Immature natural killer cell (primary cell): ENCODE results near the gene TAP1. TPM values are rescaled to one million over a fixed set of nuclear protein-coding genes. Genes with fewer than 3 reads are reported as not detected.
A peak's percentile ranks its signal among the peaks of the same experiment; 100 is the strongest.

Source experiments
- DNase-seq, 3 donors: peaks; one replicate each; pipeline ENCODE4 v3.0.0; 2022; ENCODE audit warnings: mixed read lengths in 1 of 3
- H3K27ac Mint-ChIP-seq, 6 donors: one replicate each; pipeline ENCODE4 v1.8.0; 2020; ENCODE audit warnings: mixed read lengths in 6 of 6, mild to moderate bottlenecking in 5 of 6, inconsistent platforms in 4 of 6, moderate library complexity in 3 of 6
- H3K27me3 Mint-ChIP-seq, 3 donors: one replicate each; pipeline ENCODE4 v1.8.0; 2020 to 2021; ENCODE audit warnings: low read depth in 3 of 3, mild to moderate bottlenecking in 3 of 3, mixed read lengths in 3 of 3, moderate library complexity in 3 of 3, inconsistent platforms in 1 of 3
- H3K36me3 Mint-ChIP-seq, 3 donors: one replicate each; pipeline ENCODE4 v1.8.0; 2020; ENCODE audit warnings: mixed read lengths in 3 of 3, inconsistent platforms in 2 of 3, mild to moderate bottlenecking in 2 of 3
- H3K4me1 Mint-ChIP-seq, 2 donors: one replicate each; pipeline ENCODE4 v1.8.0; 2020; ENCODE audit warnings: inconsistent platforms in 2 of 2, mild to moderate bottlenecking in 2 of 2, mixed read lengths in 2 of 2, moderate library complexity in 1 of 2
- H3K4me3 Mint-ChIP-seq, 5 donors: one replicate each; pipeline ENCODE4 v1.8.0; 2020; ENCODE audit warnings: mild to moderate bottlenecking in 5 of 5, mixed read lengths in 5 of 5, inconsistent platforms in 3 of 5, moderate library complexity in 3 of 5
- H3K9me3 Mint-ChIP-seq, 6 donors: one replicate each; pipeline ENCODE4 v1.8.0; 2020; ENCODE audit warnings: mild to moderate bottlenecking in 6 of 6, mixed read lengths in 6 of 6, inconsistent platforms in 4 of 6, moderate library complexity in 3 of 6
- polyA plus RNA-seq, 3 donors: library from polyadenylated mRNA; unstranded; fragments of 300-500 nt; fragmentation: Illumina TruSeq; gene quantifications; one replicate each; pipeline ENCODE4 v1.2.3, GENCODE V29; 2021

Gene TAP1
- polyA plus RNA-seq, 3 donors from 2014 or later: 310 to 465 (median 439) TPM

- Mint-ChIP-seq H3K4me3 (peak overlapping the region; percentile 93 to 100 (median 96)), H3K27ac (peak overlapping the region; percentile 99 to 100 (median 100)), H3K4me1 (peaks cover 82 to 90% of the 10 kb centered on the region in 2 donors), H3K27me3 (peaks cover 14 to 24% (median 21%) of the 10 kb centered on the region in 3 donors), H3K9me3 (no peaks in the 10 kb centered on the region), H3K36me3 (peaks cover 29 to 64% (median 50%) of the 10 kb centered on the region in 3 donors)
- DNase-seq: no peak
These were observed 10.8 kb downstream of the TAP1 start for GRCh38 chr6:32842690-32843089.

DNA sequence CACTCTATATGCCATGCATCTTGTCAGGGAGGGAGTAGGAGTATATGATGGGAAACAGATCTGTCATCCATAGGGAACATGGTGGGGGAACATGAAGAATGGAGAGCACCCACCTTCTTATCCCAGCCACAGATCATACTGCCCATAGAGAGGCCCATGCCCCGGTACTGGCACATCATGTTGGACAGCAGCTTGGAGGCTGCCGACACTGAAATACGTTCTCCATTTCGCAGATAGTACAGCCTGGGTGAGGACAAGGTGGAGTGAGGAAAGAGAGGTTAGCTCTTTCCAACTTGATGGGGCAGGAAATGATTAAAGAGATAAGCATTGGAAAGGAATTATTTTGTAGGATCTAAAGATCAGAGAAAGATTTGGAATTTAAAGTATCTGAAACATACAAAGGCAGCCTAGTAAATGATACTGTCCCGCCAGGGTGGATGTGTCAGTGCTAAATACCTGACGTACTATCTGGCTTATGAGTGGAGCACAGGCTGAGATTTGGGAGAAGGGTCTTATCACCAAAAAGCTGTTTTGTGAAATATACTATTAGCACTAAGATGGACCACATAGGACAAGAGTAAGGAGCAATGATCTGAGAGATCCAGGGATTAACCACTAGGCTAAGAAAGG lies 11.4 kb downstream of the TAP1 start:
- peaks cover 82 to 90% of the 10 kb centered on the region in 2 donors for H3K4me1 Mint-ChIP-seq
- H3K4me3 Mint-ChIP-seq: peak overlapping the region; percentile 93 to 100 (median 96)
- peak overlapping the region; percentile 87 to 100 (median 100) for H3K27ac Mint-ChIP-seq
- no peaks in the 10 kb centered on the region for H3K9me3 Mint-ChIP-seq
- H3K36me3 Mint-ChIP-seq: peaks cover 24 to 61% (median 45%) of the 10 kb centered on the region in 3 donors
- peaks cover 14 to 25% (median 21%) of the 10 kb centered on the region in 3 donors for H3K27me3 Mint-ChIP-seq
- no peak for DNase-seq

- Mint-ChIP-seq H3K9me3 (no peaks in the 10 kb centered on the region), H3K36me3 (peaks cover 26 to 56% (median 47%) of the 10 kb centered on the region in 3 donors), H3K4me1 (peaks cover 81 to 90% of the 10 kb centered on the region in 2 donors), H3K27ac (peak overlapping the region; percentile 93 to 100 (median 99)), H3K27me3 (peaks cover 14 to 25% (median 21%) of the 10 kb centered on the region in 3 donors), H3K4me3 (peak overlapping the region; percentile 16 to 96 (median 30))
- no peak for DNase-seq
These were observed 12.8 kb downstream of the TAP1 start for GRCh38 chr6:32840604-32841246.

GRCh38 chr6:32839356-32839755 lies 14.1 kb downstream of the TAP1 start:
- Mint-ChIP-seq H3K9me3 (no peaks in the 10 kb centered on the region), H3K4me3 (no peak overlapping the region)
- no peak for DNase-seq

GRCh38 chr6:32838114-32838958 lies 15.2 kb downstream of the TAP1 start, which contains the start of gene TAP2:
Gene TAP2, minus strand, starts transcription at chr6:32838739. Its CDS starts 506 bp downstream, at chr6:32838233.
- peaks cover 3 to 13% (median 5%) of the 10 kb centered on the region in 3 donors for H3K27me3 Mint-ChIP-seq

More at GRCh38 chr6:32839356-32839755, 14.1 kb downstream of the TAP1 start:
- H3K27ac Mint-ChIP-seq: peak overlapping the region; percentile 84 to 100 (median 94)
- H3K4me1 Mint-ChIP-seq: peaks cover 77 to 92% of the 10 kb centered on the region in 2 donors
- H3K27me3 Mint-ChIP-seq: peaks cover 10 to 19% (median 15%) of the 10 kb centered on the region in 3 donors
- peaks cover 22 to 53% (median 44%) of the 10 kb centered on the region in 3 donors for H3K36me3 Mint-ChIP-seq

GRCh38 chr6:32837651-32838113 lies 15.8 kb downstream of the TAP1 start:
- DNase-seq: no peak
- Mint-ChIP-seq H3K36me3 (peaks cover 25 to 64% (median 60%) of the 10 kb centered on the region in 3 donors), H3K27ac (peak overlapping the region; percentile 84 to 100 (median 94)), H3K4me3 (peak overlapping the region; percentile 78 to 92 (median 92)), H3K9me3 (no peaks in the 10 kb centered on the region), H3K27me3 (peaks cover 3 to 13% (median 4%) of the 10 kb centered on the region in 3 donors), H3K4me1 (peaks cover 76 to 95% of the 10 kb centered on the region in 2 donors)

More at GRCh38 chr6:32838114-32838958, 15.2 kb downstream of the TAP1 start, which contains the start of gene TAP2:
- peak within 1 kb of the TSS; percentile 78 to 92 (median 92) for H3K4me3 Mint-ChIP-seq
- peaks cover 80 to 95% of the 10 kb centered on the region in 2 donors for H3K4me1 Mint-ChIP-seq
- peak; percentile 96 to 97 (median 97) for DNase-seq
- peaks cover 25 to 57% (median 53%) of the 10 kb centered on the region in 3 donors for H3K36me3 Mint-ChIP-seq
- peak within 1 kb of the TSS; percentile 84 to 100 (median 94) for H3K27ac Mint-ChIP-seq
- H3K9me3 Mint-ChIP-seq: no peaks in the 10 kb centered on the region

- H3K4me3 Mint-ChIP-seq: peak overlapping the region; percentile 78 to 92 (median 92)
- peak overlapping the region; percentile 84 to 100 (median 94) for H3K27ac Mint-ChIP-seq
- peaks cover 19 to 65% (median 55%) of the 10 kb centered on the region in 3 donors for H3K36me3 Mint-ChIP-seq
- no peak for DNase-seq
- peaks cover 3 to 11% (median 4%) of the 10 kb centered on the region in 3 donors for H3K27me3 Mint-ChIP-seq
- peaks cover 68 to 95% of the 10 kb centered on the region in 2 donors for H3K4me1 Mint-ChIP-seq
- H3K9me3 Mint-ChIP-seq: no peaks in the 10 kb centered on the region
These were observed 16.6 kb downstream of the TAP1 start for GRCh38 chr6:32836873-32837272.

GRCh38 chr6:32835167-32835893 lies 18.2 kb downstream of the TAP1 start:
- DNase-seq: no peak
- H3K27me3 Mint-ChIP-seq: peaks cover 0 to 11% (median 3%) of the 10 kb centered on the region in 3 donors
- peak overlapping the region in 1 of 5 donors; percentile 18 for H3K4me3 Mint-ChIP-seq
- H3K36me3 Mint-ChIP-seq: peaks cover 14 to 65% (median 56%) of the 10 kb centered on the region in 3 donors
- H3K9me3 Mint-ChIP-seq: no peaks in the 10 kb centered on the region
- H3K27ac Mint-ChIP-seq: peak overlapping the region; percentile 8 to 57 (median 41)
- peaks cover 55 to 93% of the 10 kb centered on the region in 2 donors for H3K4me1 Mint-ChIP-seq

DNA sequence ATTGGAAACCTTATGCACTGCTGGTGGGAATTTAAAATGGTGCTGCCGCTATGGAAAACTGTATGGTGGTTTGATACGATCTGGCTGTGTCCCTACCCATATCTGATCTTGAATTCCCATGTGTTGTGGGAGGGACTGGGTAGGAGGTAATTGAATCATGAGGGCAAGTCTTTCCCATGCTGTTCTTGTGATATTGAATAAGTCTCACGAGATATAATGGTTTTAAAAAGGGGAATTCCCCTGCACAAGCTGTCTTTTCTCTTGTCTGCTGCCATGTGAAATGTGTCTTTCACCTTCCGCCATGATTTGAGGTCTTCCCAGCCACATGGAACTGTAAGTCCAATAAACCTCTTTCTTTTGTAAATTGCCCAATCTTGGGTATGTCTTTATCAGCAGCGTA lies 19.8 kb downstream of the TAP1 start:
- Mint-ChIP-seq H3K9me3 (no peaks in the 10 kb centered on the region), H3K4me3 (no peak overlapping the region), H3K27me3 (peaks cover 0 to 4% (median 2%) of the 10 kb centered on the region in 3 donors), H3K27ac (peak overlapping the region in 4 of 6 donors; percentile 5 to 81 (median 52)), H3K36me3 (peaks cover 14 to 67% (median 51%) of the 10 kb centered on the region in 3 donors), H3K4me1 (peaks cover 39 to 76% of the 10 kb centered on the region in 2 donors)
- no peak for DNase-seq

DNA sequence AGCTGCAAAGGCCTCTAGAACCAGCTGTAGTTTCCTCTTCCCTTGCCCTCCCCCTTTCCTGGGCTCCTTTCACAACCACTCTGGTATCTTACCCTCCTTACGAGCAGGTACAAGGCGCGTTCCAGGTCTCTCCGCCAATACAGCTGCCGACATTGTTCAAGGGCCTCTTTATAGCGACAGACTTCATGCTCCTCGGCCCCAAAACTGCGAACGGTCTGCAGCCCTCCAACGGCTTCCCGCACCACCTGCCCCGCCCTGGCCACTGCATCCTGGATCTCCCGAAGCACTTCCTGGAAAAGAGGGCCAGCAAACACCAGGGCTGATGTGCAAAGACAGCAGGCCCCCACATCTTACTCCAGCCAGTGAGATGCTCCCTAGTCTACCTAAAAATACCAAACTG lies 21.0 kb downstream of the TAP1 start:
- Mint-ChIP-seq H3K36me3 (peaks cover 20 to 73% (median 56%) of the 10 kb centered on the region in 3 donors), H3K9me3 (no peaks in the 10 kb centered on the region), H3K4me1 (peaks cover 31 to 70% of the 10 kb centered on the region in 2 donors), H3K27me3 (peaks cover 0 to 2% (median 0%) of the 10 kb centered on the region in 3 donors), H3K4me3 (no peak overlapping the region), H3K27ac (peak overlapping the region in 3 of 6 donors; percentile 32 to 65 (median 47))
- no peak for DNase-seq

- H3K27me3 Mint-ChIP-seq: peaks cover 0 to 1% (median 0%) of the 10 kb centered on the region in 3 donors
- H3K4me1 Mint-ChIP-seq: peaks cover 15 to 54% of the 10 kb centered on the region in 2 donors
- no peak overlapping the region for H3K4me3 Mint-ChIP-seq
- peaks cover 20 to 68% (median 50%) of the 10 kb centered on the region in 3 donors for H3K36me3 Mint-ChIP-seq
- no peak for DNase-seq
- H3K27ac Mint-ChIP-seq: peak overlapping the region in 1 of 6 donors; percentile 5
- no peaks in the 10 kb centered on the region for H3K9me3 Mint-ChIP-seq
These were observed 22.6 kb downstream of the TAP1 start for GRCh38 chr6:32830936-32831335.

GRCh38 chr6:32830017-32830416 lies 23.5 kb downstream of the TAP1 start:
- Mint-ChIP-seq H3K4me1 (peaks cover 7 to 45% of the 10 kb centered on the region in 2 donors), H3K27ac (peak overlapping the region in 2 of 6 donors; percentile 30 to 71), H3K9me3 (no peaks in the 10 kb centered on the region), H3K4me3 (no peak overlapping the region), H3K27me3 (peaks cover 0 to 1% (median 0%) of the 10 kb centered on the region in 3 donors), H3K36me3 (peaks cover 18 to 62% (median 43%) of the 10 kb centered on the region in 3 donors)
- no peak for DNase-seq
